ENCODE data around the gene TPSD1.
"Not testable (repeated sequence)": the region's sequence is repeated elsewhere in the genome, so short reads cannot be mapped to it uniquely, and the experiment has no call there.

Gene TPSD1

DNA sequence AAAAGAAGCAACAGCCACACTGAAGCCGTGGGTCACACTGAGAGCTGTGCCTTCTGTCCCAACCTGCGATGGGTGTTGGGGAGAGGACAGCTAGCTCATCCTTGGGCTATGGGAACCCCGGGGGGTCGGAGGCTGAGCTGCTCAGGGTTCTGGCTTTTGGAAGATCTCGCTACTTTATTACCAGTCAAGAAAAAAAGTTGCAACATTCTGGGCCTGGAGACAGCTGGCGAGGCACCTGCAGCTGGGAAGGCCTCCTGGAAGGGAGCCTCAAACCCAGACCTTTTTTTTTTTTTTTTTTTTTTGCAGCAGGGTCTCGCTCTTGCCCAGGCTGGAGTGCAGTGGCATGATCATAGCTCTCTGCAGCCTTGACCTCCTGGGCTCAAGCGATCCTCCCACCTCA, 24.9 kb downstream of the TPSD1 start:
- H3K4me3 ChIP-seq (ENCODE audit: low read depth, low read length), result no peak overlapping the region

DNA sequence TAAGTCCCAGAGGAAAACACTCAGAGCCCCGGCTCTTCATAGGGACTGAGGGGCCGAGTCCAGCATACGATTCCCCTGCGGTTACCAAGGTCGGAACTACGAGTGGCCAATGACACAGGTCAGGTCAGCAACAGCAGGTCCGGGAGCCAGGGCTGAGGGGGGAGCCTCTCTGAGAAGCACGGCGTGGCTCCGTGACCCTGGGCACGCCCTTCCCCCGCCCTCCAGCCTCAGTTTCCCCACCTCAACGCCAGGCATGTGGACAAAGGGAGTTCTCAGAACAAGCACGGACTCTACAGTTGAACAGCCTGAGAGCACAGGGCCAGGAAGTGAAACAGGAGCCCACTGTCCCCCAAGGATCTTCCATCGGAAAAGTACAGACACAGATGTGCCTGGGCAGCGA, 25.6 kb downstream of the TPSD1 start:
- no peak overlapping the region for H3K4me3 ChIP-seq (ENCODE audit: low read depth, low read length)

DNA sequence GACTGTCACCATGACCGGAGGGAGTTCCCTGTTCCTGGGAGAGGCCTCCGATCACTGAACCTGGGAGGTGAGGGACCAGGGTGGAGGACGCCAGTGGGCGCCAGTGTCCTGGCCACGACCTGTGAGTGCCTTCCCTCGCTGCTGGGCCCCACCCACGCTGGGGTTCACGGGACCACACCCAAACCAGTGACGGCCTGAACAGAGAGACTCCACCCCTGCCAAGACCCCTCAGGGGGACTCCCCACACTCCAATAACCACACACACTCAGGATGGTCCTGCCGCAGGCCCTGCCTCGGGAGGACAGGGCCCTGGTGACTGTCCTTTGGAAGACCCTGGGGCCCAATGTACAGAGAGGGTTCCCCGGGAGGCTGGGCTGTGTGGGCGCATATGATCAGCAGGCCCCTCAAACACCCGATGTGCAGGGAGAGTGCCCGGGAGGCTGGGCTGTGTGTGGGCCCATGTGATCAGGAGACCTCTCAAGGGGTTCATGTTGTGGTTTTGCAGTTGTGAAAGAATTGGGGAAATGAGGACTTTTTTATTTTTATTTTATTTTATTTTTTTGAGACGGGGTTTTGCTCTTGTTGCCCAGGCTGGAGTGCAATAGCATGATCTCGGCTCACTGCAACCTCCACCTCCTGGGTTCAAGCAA, 26.6 kb downstream of the TPSD1 start:
- H3K4me3 ChIP-seq (ENCODE audit: low read depth, low read length), result no peak overlapping the region

DNA sequence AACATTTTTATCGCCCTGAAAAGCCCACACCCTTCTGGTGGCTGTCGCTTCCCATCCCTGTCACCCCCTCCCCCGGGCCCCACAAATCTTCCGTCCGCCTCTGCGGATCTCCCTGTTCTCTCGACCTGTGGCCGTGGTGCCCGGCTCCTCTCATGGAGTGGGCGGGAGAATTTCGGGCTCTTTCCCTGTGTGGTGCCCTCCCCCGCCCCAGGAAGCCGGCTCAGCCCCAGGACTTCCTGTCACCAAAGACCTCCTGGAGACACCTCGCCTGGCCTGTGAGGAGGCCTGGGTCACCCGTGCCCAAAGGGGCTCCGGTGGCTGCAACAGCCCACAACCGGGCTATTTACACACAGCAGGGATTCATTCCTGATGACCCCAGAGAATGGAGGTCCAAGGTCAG, 27.4 kb downstream of the TPSD1 start:
- no peak overlapping the region for H3K4me3 ChIP-seq (ENCODE audit: low read depth, low read length)

DNA sequence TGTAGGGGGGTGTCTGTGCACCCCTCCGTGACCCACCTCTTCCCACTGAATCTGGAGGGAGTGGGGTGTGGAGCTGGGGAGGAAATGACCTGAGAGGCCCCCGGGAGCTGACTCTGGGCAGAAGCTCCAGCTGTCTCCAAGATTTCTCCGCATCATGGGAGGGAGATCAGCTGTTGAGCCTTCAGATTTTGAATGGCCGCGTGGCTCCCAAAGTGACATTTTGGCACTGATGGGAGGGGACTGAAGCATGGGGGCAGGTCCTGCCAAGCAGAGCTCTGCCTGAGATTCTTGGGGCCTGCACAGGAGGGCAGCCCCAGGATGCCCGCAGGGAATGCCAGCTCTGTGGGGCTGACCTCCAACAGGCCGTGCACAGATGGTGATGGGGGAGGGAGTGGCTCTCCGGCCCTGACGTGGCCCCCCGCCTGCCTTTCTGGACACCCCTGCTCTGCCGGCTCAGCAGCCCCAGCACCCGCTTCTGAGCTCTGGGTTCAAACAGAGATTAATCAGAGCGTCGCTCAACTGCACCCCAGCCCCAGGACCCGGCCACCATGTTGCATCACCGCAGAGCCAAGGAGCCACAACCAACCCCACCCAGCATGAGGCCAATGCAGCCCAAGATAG, 28.2 kb downstream of the TPSD1 start:
- no peak overlapping the region for H3K4me3 ChIP-seq (ENCODE audit: low read depth, low read length)

DNA sequence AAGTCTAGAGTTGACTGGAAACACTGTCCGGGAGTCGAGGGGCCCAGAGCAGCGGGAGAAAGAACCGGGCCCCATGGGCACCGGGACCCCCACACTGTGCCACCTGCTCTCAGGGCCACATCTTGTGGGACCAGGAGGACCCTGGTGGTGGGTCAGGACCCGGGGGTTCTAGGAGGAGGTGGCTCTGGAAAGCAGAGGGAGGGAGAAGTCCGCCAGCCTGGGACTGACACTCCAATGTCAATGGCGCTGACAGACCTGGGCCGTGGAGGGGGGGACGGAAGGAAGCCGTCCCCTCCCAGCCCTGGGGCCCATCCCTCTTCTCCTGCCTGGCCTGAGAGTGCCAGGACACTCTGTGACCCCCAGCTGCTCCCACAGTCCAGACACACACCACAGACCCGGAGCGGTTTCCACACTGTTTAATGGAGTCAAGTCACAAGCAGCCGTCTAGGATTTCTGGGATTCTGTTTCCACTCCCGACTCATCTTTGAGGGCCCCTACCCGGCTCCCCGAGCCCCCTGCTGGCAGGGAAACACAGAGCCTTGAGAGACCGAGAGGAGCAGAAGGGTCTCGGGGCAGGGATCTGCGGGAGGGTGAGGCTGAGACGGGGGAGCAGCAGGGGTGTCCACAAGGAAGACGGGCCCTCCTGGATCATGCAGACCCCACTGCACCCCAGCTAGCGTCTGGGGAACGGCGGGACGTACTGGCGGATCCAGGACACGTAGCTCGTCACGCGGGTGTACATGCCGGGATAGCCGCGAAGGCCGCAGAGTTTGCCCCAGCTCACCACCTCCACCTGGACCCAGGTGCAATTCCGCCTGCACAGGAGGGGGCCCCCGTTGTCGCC, 30.0 kb downstream of the TPSD1 start:
- H3K4me3 ChIP-seq (ENCODE audit: low read depth, low read length), result no peak overlapping the region

DNA sequence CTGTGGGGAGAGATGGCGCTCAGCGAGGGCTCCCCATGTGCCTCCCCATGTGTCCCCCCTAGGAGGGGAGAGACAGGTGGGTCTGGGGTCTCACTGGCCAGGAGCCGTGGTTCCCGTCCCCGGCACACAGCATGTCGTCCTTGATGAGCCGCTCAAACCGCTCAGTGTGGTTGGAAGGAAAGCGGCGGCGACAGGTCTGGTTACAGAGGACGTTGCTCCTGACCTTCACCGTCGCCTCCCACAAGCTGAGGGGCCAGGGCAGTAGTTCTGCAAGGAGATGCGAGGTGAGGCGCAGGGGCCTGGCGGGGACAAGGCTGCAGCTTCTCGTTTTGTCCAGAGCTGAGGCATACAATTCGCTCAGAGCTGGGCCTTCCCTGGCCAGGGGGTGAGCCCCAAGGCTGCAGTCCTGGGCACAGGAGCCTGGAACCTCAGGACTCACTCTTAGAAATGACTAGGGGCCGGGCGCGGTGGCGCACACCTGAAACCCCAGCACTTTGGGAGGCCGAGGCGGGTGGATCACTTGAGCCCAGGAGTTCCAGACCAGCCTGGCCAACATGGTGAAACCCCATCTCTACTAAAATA, 30.7 kb downstream of the TPSD1 start:
- no peak overlapping the region for H3K4me3 ChIP-seq (ENCODE audit: low read depth, low read length)

DNA sequence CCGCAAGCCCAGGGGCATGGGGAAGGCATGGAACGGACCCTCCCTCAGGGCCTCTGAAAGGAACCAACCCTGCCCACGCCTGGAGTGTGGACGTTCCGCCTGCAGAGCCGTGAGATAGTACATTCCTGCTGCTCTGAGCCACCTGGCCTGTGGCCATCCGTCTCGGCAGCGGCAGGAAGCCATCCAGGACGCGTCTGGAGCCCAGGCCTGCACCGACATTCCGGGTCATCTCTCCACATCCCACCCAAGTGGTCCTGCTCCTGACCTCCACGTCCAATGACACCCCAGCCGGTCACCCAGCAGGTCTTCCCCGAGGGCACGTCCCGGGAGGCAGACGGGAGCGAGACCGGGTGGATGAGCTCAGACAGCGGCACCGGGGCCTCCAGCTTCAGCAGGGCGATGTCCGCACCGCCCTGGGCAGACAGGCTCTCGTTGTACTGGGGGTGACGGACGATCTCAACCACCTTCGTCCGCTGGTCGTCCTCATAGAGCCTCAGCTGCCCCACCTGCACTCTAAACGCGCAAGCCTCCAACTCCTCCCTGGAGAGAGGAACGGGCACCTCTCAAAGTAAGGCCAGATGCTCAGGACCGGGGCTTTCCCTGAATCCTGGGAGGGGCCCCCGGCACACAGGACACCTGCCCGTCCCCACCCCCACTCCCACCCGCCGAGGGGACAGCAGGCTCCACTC, 32.3 kb downstream of the TPSD1 start:
- no peak overlapping the region for H3K4me3 ChIP-seq (ENCODE audit: low read depth, low read length)

DNA sequence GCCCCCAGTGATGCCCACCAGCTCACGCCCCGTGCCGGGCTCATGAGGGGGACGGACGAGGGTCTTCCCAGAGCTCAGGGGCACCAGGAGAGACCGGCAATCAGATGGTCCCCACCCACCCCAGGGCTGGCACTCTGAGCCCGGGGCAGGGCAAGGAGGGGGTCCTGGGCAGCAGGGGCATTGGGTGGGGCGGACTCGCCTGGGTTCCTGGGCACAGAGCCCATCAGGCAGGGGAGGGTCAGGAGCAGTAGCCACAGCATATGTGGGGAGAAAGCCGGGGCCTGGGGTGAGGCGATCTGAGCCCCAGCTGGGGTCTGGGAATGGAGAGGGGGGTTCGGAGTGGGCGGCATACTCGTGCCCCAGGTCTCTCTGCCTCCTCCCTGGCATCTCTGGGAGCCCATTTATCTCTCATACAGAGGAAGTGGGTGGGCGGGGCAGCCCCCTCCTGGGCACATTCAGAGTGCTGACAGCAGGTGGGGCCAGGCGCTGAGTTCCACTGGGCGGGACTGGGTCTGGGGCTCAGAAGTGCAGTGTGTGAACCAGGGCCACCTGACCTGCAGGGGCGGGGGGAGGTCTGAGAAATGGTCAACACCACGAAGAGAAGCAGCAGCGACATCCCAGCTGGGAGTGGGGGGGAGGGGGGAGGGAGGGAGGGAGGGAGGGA, 33.1 kb downstream of the TPSD1 start:
- H3K4me3 ChIP-seq (ENCODE audit: low read depth, low read length), result no peak overlapping the region

DNA sequence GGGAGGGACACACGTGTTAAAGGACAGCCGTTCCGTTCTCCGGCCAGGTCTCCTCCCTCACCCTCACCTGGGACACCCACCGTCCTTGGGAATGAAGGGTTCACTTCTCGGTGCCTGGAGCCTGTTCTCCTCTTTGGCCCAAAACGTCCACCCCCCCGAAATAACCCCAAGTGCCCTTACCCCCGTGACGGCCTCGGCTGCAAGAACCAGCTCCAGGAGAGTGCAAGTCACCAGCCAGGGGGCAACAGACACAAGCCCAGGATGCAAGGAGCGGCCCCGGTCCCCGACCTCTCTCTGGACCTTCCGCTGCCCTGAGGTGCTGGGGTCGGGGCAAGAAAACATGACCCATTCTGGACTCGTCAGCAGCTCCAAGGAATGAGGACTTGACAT, 33.6 kb downstream of the TPSD1 start:
- no peak overlapping the region for H3K4me3 ChIP-seq (ENCODE audit: low read depth, low read length)

DNA sequence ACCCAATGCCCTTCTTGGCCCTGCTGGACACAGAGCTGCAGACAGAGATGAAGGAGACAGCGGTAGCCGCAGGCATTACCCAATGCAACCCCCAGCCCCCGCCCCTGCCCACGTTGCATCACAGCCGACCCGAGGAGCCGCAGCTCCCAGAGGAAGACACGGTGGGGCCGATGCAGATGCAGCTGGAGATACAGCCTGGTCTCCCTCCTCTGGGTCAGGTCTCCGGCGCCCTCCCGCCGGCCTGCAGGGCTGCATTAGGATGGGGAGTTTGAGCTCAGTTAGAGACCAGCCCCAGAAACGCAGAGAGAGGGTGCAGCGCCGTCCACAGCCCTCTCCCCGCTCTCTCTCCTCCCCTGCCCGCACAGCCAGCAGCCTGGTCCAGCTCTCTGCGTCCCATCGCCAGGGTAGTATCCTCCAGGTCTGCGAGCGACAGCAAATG, 34.2 kb downstream of the TPSD1 start:
- H3K4me3 ChIP-seq (ENCODE audit: low read depth, low read length), result no peak overlapping the region

DNA sequence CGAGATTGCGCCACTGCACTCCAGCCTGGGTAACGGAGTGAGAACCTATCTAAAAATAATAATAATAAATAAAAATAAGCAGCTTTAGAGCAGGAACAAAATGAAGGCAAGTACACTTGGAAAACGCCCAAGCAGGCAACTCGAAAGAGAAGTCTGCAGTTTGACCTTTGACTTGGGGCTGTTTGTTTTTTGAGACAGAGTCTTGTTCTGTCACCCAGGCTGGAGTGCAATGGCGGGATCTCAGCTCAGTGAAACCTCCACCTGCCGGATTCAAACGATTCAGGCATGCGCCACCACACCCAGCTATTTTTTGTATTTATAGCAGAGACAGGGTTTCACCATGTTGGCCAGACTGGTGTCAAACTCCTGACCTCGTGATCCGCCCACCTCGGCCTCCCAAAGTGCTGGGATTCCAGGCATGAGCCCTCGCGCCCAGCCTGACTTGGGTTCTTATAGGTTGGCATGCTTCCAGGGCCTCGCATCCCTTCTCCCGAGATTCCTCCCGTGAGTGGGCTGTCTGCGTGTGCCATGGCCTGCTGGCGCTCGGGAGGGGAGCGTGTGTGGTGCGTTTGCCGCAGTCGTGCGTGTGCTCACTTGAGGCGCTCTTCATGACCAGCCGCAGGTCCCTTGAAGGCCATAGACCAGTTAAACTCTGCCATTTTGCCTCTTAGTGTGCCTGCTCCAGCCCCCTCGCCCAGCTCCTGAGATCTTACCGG, 35.1 kb downstream of the TPSD1 start:
- H3K4me3 ChIP-seq (ENCODE audit: low read depth, low read length), result no peak overlapping the region

DNA sequence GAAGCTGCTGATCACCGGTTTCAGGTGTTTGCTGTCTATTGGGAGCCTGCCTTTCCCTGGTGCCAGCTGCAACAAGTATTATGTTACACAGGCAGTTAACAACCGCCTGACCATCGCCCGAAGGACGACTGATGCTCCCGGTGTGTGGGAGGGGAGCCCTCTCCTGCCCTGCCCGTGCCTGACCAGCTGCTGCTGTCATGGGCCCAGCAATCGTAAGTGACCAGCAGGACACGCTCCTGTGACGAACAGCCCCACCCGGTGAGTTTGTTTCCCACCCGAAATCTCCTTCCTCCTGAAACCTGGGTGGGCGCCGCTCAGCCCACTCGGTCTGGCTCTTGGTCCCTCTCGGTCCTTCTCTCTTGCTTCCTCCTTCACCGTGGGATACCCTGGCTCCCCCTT, 35.7 kb downstream of the TPSD1 start:
- no peak overlapping the region for H3K4me3 ChIP-seq (ENCODE audit: low read depth, low read length)

DNA sequence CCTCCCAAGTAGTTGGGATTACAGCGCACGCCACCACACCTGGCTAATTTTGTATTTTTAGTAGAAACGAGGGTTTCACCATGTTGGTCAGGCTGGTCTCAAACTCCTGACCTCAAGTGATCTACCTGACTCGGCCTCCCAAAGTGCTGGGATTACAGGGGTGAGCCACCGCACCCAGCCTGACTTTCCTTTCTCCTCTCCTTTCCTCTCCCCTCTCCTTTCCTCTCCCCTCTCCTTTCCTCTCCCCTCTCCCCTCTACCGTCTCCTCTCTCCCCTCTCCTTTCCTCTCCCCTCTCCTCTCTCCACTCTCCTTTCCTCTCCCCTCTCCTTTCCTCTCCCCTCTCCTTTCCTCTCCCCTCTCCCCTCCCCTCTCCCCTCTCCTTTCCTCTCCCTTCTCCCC, 36.3 kb downstream of the TPSD1 start:
- not testable (repeated sequence) for H3K4me3 ChIP-seq (ENCODE audit: low read depth, low read length)

DNA sequence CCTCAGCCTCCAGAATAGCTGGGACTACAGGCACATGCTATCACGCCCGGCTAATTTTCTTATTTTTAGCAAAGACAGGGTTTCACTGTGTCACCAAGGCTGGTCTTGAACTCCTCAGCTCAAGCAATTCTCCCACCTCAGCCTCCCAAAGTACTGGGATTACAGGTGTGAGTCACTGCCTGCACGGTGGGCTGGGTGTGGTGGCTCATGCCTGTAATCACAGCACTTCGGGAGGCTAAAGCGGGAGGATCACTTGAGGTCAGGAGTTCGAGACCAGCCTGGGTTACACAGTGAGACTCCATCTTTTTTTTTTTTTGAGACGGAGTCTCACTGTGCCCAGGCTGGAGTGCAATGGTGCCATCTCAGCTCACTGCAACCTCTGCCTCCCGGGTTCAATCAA, 36.9 kb downstream of the TPSD1 start:
- not testable (repeated sequence) for H3K4me3 ChIP-seq (ENCODE audit: low read depth, low read length)

DNA sequence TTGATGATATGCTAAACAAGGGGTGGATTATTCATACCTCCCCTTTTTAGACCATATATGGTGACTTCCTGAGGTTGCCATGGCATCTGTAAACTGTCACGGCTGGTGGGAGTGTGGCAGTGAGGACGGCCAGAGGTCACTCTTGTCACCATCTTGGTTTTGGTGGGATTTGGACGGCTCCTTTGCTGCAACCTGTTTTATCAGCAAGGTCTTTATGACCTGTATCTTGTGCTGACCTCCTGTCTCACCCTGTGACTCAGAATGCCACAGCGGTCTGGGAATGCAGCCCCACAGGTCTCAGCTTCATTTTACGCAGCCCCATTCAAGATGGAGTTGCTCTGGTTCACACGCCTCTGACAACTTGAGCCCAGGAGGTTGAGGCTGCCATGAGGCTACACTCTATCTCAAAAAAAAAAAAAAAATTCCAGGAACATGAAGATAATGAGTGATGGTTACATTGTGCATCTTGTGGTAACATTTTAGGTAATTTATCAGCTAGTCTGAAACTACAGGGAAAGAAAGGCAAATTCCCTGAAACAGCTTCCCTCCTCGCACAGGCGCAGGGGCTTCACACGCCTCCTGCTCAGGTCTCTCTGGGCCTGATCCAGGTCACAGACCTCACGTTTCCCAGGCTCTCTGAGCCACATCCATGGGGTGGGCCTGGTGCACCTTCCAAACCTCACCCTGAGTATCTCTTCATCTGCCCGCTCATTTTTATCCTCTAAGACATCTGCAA, 38.2 kb downstream of the TPSD1 start:
- H3K4me3 ChIP-seq (ENCODE audit: low read depth, low read length), result no peak overlapping the region

DNA sequence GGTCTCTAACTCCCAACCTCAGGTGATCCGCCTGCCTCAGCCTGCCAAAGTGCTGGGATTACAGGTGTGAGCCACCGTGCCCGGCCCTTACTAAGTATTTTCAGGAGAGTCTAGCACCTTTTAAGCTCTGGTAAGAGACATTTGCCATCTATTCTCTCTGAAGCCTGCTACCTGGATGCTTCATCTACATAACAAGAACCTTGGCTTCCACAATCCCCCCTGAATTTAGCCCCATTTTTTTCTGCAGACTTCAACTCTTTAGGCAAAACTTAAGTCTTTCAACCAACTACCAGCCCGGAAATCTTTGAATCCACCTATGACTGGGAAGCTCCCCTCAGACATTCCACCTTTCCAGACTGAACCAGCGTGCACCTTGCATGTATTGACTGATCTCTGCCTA, 39.6 kb downstream of the TPSD1 start:
- H3K4me3 ChIP-seq (ENCODE audit: low read depth, low read length), result no peak overlapping the region

DNA sequence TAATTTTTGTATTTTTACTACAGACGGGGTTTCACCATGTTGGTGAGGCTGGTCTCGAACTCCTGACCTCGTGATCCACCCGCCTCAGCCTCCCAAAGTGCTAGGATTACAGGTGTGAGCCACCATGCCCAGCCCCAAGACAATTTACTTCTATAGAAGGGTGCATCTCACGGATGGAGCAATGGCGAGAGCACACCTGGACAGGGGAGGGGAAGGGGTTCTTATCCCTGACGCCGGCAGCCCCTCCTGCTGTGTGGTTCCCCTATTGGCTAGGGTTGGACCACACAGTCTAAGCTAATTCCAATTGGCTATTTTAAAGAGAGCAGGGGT, 40.8 kb downstream of the TPSD1 start:
- H3K4me3 ChIP-seq (ENCODE audit: low read depth, low read length), result not testable (repeated sequence)

DNA sequence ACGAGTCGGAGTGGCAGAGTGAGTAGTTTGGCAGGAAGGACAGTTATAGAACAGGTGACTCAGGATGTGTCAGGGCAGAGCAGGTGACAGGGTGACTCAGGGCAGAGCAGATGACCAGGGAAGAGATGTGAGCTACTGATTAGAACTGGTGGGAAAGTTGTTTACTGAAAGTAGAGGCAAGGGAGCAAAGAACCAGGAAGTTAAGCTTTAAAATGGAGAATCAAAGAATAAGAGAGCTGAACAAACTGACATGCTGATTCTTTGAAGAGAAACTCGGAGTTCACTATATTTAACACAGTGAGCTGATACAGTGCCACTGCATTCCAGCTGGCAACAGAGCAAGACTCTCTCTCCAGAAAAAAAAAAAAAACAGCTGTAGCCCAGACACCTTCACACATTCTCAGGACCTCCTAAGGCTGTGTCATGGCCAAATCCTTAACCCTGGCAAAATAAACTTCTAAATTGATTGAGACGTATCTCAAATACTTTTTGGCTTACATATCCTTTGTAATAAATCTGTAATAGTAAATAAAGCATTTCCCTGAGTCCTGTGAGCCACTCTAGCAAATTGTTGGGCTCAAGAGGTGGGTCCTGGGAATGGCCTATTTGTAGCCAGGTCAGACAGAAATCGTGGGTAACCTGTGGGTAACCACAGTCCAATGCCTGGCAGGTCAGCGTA, 41.3 kb downstream of the TPSD1 start:
- no peak overlapping the region for H3K4me3 ChIP-seq (ENCODE audit: low read depth, low read length)
